ENCODE measurements around the gene UCP3.

DNA sequence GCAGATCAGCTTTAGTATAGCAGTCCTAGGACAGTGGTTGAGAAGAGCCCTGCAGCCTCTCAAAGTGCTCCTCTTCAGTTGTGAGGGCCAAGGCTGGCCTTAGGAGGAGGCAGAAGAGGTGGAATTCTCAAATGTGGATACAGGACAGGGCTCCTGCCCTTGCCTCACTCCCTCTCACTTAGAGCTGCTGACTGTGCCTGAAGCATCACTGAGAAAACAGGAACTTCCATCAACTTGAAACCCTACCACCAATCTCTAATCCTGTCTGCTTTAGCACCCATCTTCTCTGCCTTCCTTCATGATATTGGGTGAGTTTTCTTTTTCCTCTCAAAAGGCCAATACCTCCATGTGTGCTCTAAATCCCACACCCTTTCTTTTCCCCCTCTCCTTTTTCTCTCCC is 14.4 kb upstream of the UCP3 start:
- TF ChIP-seq, protein P1, sequence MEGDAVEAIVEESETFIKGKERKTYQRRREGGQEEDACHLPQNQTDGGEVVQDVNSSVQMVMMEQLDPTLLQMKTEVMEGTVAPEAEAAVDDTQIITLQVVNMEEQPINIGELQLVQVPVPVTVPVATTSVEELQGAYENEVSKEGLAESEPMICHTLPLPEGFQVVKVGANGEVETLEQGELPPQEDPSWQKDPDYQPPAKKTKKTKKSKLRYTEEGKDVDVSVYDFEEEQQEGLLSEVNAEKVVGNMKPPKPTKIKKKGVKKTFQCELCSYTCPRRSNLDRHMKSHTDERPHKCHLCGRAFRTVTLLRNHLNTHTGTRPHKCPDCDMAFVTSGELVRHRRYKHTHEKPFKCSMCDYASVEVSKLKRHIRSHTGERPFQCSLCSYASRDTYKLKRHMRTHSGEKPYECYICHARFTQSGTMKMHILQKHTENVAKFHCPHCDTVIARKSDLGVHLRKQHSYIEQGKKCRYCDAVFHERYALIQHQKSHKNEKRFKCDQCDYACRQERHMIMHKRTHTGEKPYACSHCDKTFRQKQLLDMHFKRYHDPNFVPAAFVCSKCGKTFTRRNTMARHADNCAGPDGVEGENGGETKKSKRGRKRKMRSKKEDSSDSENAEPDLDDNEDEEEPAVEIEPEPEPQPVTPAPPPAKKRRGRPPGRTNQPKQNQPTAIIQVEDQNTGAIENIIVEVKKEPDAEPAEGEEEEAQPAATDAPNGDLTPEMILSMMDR (IDR thresholded peaks at IDR 0.05; ENCODE audit: borderline replicate concordance, extremely low read depth, low read length, poor library complexity, severe bottlenecking) = no peak
- no peak for TF ChIP-seq EZH2 (IDR thresholded peaks at IDR 0.05; ENCODE audit: borderline replicate concordance, low read depth, low read length, severe bottlenecking)
